SK-N-DZ (cell line): Measurements from ENCODE around the gene APOF.
"Not testable (repeated sequence)": the region's sequence is repeated elsewhere in the genome, so short reads cannot be mapped to it uniquely, and the experiment has no call there.

ENCODE experiments used
- DNase-seq: peaks from one replicate; pipeline ENCODE4 v3.0.0-alpha.2; 2015; ENCODE audit warnings: low spot score
- small RNA-seq, 2 experiments: library from RNA; depleted of rRNA; stranded (forward); fragments of <200 nt; gene quantifications; one replicate each; pipeline ENCODE3, GENCODE V24; 2014

The APOF gene

DNA sequence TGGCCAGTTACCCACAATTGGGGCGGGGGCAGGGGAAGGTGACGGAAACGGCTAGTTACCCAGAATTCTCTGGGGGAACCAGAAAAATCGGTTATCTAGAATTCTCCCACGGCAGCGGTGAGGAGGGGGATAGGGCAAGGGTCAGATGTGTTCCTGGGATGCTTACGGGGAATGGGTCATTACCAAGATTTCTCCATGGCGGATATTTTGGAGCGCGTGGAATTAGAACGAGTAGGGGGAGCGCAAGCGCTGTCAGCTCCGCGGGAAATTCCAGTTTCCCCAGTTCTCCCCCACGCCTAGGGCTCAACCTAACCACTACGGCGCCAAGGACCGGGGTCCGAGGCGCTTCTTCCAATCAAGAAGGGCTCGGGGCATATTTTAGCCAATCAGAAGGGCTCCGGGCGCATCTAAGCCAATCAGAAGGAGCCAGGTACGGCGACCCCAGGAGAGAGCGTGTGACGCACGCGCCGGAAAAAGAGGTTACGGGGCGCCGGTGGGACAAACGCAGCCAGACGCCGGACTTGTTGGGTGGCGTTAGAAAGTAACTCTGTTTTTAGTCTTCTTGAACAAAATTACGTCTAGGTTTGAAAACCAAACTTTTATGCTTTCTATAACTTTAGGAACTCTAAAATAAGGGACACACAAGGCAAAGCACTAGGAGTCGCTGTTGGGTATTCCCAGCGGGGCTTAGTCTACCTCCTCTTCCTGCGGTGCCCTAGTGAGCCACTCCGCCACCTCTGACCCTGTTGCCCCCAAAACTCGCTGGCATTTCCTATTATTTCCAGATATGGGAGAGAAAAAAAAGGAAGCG is 28.8 kb downstream of the APOF start, which contains the start of gene PAN2:
TSS of gene PAN2 (minus strand) at position 322 of the 811 bp plus-strand sequence. CDS start 906 bp downstream, outside the sequence.
- DNase-seq: peak; percentile 98

DNA sequence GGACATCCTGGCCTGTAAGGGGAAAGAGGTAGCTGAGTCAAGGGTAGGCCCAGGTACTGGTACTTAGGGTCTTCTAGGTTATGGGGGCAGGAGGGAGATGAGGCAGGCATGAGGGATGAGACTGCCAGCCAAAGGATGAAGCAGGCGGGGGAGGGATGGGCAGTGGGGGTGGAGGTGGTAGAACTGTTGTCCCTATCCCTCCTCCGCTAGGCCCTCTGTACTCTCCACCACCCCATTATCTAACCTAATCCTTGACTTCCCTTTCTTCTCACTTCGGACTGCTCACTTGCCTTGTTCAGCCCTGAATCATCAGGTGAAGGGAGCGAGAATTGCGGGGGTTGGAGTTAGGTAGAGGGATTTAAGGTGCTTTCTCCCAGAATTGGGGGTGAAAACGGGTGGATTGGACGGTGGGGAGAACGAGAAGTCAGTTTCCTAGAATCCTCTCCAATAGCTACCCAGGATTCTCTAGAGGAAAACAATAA is 29.4 kb downstream of the APOF start:
- no peak for DNase-seq

DNA sequence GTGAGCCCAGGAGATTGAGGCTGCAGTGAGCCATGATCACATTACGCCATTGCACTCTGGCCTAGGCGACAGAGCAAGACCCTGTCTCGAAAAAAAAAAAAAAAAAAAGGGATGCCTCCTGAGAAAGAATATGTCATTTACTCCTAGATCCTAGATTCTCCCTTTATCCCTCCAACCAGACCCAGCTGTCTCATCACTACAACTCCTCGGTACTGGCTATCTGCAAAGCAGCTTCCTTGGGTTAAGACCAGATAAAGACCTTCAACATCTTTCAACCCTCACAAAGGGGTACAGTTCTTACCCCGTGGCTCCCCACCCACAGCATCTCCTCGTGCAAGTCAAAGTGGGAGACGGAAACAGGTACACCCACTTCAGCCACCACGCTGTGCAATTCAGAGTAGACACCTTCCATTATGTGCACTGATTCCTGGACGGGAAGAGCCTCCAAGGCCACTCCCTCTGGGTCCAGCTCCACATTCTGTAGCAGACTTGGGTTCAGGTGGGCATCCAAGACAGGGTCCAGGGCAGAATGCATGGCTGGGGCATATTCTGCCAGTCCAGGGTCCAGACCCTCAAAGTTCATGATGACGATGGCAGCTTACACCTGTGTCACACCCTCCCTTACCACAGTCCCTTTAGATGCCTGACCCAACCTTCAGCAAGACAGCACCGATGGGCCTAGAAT is 30.0 kb downstream of the APOF start:
- DNase-seq: no peak

DNA sequence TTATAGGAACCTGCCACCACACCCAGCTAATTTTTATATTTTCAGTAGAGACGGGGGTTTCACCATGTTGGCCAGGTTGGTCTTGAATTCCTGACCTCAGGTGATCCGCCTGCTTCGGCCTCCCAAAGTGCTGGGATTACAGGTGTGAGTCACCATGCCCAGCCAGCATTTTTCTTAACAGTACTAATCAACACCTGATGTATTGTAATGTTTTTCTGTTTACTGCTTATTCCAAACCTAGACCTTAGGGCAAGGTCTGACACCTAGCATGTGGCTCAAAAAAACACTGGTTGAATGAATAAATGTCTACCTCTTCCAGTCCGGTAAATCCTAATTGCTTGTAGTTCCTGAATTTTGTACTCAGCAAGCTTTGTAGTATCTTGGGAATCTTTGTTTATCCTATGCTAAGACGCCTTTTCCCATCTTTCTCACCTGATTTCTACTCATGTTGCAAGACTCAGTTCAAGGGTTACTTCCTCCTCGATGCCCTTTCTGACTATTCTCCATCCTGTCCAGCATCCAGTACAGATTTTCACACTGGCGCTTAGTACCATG is 31.6 kb downstream of the APOF start:
- DNase-seq: no peak

DNA sequence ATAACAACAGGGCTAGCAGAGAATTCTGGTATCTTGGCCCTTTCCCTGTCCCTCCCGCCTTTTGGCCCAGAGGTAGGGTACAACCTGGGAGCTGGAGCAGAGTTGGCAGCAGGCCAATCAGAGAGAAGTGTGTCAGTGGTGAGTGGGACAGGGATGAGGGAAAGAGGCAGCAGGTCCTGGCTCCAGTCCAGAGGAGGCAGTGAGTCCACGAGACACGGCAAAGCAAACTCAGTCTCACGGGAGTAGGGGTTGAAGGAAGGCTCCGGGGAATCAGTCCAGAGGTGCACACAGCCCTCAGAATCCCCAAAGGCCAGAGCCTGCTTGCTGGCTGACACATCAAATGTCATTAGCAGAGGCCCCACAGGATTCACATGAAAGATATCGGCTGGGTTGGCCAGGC is 36.1 kb downstream of the APOF start:
- no peak for DNase-seq

DNA sequence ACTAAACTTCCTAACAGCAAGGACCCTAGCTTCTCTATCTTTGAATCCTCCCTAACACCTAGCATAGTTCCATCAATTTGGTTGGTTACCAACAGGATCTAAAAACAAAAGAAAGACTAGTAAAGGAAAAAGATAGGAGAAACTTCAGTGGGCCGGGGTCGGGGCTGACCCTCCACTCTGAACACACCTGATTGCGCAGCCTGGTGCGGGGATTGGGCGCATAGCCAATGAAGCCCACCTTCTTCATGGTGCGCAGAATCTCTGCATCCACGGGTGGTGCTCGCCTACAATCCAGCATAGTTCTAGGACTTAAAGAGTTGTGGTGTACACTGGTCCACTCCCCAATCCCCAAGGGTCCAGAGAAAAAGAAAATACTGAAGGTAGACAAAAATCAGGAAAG is 36.5 kb downstream of the APOF start:
- DNase-seq: no peak

DNA sequence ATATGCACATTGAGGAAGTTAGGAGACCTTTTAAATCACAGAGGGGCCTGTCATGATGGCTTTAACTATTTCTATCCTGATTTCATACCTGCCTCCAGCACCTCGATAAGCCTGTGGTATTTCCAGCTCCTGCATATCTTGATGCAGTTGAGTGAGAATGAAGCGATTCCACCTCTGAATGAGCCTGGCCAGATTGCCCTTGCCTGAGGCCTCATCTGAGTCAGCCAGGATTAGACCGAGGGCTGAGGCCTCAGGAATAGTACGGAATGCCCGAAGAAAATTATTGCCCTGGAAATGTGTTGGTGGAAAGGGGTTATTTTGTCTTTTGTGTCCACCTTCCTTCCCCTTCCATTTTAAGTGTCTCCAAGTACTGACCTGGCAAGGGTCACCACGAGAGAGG is 38.5 kb downstream of the APOF start:
- no peak for DNase-seq

DNA sequence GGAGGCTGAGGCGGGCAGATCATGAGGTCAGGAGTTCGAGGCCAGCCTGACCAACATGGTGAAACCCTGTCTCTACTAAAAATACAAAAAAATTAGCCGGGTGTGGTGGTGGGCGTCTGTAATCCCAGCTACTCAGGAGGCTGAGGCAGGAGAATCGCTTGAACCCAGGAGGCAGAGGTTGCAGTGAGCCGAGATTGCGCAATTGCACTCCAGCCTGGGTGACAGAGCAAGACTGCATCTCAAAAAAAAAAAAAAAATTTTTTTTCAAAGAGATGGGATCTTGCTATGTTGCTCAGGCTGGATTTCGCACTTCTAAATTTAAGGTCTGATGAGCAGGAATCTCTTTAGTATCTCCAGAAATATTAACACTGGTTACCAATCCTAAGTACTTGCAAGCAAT is 41.0 kb downstream of the APOF start:
- DNase-seq: not testable (repeated sequence)

DNA sequence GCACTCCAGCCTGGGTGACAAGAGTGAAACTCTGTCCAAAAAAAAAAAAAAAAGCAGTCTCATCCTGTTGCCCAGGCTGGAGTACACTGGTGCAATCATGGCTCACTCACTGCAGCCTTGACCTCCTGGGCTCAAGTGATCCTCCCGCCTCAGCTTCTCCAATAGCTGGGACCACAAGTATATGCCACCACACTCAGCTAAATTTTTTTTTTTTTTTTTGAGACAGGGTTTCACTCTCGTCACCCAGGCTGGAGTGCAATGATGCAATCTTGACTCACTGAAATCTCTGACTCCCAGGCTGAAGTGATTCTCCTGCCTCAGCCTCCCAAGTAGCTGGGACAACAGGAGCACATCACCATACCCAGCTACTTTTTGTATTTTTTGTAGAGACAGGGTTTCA is 41.6 kb downstream of the APOF start:
- DNase-seq: no peak

DNA sequence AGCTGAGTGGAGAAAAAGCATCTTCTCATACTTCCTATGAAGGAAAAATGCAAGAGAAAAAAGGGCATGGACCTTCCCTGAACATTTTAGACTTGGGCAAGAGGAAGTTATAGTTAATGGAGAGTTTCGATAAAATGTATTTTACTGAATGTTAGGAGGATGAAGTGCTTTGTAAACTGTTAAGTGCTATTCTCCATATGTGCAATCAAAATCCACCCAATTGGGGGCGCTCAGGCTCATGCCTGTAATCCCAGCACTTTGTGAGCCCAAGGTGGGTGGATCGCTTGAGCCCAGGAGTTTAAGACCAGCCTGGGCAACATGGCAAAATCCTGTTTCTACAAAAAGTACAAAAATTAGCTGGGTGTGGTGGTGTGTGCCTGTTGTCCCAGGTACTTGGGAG is 45.0 kb downstream of the APOF start:
- no peak for DNase-seq

DNA sequence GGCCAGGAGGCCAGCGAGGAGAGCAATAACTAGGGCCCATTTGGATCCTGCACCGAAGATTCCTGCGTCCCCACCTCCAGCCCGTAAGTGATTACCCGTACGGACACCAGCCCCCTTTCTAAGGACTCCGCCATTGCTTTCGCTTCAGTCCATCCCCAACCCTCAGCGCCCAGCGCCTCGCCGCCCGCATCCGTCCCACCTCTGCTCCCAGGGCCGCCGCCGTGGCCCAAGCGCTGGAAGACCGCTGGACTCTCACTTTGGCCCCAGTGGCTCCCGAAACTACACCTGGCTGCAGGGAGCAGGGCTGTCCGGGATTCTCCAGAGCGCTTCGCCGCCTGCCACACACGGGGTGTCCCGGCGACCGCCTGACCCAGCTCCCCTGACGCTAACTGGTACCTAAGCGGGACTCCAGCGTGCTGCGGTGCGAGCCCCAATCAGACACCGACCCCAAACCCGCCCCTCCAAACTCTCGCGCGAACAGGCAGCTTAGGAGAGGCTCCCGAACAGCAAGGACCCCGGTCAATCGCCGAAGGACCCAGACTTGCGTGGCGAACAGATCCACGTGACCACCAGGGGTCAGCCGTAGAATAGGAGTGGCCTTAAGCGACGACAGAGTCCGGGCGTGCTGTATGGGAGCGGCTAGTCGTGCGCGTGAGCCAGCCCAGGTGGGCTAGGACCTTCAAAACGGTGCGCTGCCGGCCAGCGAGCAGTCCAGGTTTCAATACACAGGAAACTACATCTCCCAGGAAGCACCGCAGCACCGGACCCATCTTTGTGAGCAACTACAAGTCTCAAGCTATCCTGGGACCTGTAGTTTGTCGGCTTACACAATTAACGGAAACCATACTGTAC is 46.8 kb downstream of the APOF start, which contains the start of gene CNPY2:
TSS of gene CNPY2 (minus strand) at position 367 of the 852 bp plus-strand sequence. CDS start 771 bp downstream, outside the sequence.
- DNase-seq: peak; percentile 98

DNA sequence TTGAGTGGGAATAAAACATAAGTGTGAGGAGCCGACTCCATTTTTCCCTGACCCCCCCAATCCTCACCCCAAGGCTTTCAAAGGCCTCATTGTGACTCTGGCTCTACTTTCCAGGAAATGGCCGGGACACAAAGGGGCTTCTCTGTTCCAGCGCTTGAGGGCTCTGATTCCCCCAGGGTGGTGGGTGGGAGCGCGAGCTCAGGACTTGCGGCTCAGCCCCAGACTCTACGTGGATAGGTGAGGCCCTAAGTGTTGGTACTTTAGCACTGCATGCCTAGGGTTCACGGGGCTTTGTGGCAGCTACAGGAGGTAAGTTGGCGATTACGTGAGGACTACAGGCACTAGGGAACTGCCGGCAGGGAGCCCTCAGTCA is 47.4 kb downstream of the APOF start:
- DNase-seq: no peak

DNA sequence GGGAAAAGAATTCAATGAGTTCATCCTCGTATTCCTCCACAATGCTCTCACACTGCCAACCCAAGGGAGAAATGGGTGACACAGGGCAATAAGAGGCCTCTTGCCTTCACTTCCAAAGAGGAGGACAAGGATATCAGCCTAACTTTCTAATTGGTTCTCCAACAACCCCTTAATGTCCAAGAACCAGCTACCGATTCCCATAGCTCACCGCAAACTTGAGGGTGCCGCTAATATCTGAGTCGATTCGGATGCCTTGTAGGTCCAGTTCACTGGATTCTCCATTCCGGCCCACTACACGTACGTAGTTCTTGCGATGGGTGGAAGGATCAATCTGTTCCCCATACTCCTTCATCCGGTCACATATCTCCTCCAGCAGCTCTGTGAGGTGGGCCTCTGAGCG is 51.7 kb downstream of the APOF start:
- DNase-seq: no peak

Small RNA genes within 50 kb of the gene (small RNA-seq; reads per million reads assigned to genes)
- gene RNU7-40P: 0.03 to 0.04 reads per million in 2 experiments
